Ascending aorta (tissue), 2 donors: ENCODE measurements around the gene GPER1. TPM values are rescaled to one million over a fixed set of nuclear protein-coding genes. Genes with fewer than 3 reads are reported as not detected.
A peak's percentile ranks its signal among the peaks of the same experiment; 100 is the strongest.

ENCODE experiments used
- DNase-seq, 2 donors: peaks; one replicate each; pipeline ENCODE4 v3.0.0-alpha.2; 2019; ENCODE audit warnings: low spot score in 2 of 2
- H3K27ac ChIP-seq, 2 donors: fragments of 200-600 bp; sonication (generic); one replicate each; pipeline ENCODE4 v1.5.1; 2016 to 2017; ENCODE audit warnings: mild to moderate bottlenecking in 1 of 2
- H3K27me3 ChIP-seq: fragments of 200-600 bp; sonication (generic); one replicate; pipeline ENCODE4 v1.5.1; 2017
- H3K36me3 ChIP-seq, 2 donors: fragments of 200-600 bp; sonication (generic); one replicate each; pipeline ENCODE4 v1.5.1; 2016
- H3K4me1 ChIP-seq, 2 donors: fragments of 200-600 bp; sonication (generic); one replicate each; pipeline ENCODE4 v1.5.1; 2016 to 2017; ENCODE audit warnings: mild to moderate bottlenecking in 1 of 2
- H3K4me3 ChIP-seq, 2 donors: fragments of 200-600 bp; sonication (generic); one replicate each; pipeline ENCODE4 v1.5.1; 2016 to 2017; ENCODE audit warnings: mild to moderate bottlenecking in 1 of 2
- H3K9me3 ChIP-seq, 2 donors: fragments of 200-600 bp; sonication (generic); one replicate each; pipeline ENCODE4 v1.5.1; 2016
- intact Hi-C: fragments of 100-400 bp; cut with DNase I; formaldehyde crosslinking; loops from one replicate; pipeline ENCODE4 v1.15.1; 2023
- total RNA-seq: library from RNA; depleted of rRNA; stranded (reverse); fragments of >200 nt; gene quantifications from one replicate; pipeline ENCODE4 v1.1.0, GENCODE V29; 2016
- TF ChIP-seq, protein P1 (sequence below), 3 experiments: fragments of 200-600 bp in 2 of 3; fragments of 450-650 bp in 1 of 3; sonication (generic) in 2 of 3; IDR thresholded peaks; one replicate each; pipeline ENCODE4 v1.5.1; 2016 to 2019; ENCODE audit warnings: antibody characterized with exemption in 3 of 3, mild to moderate bottlenecking in 1 of 3, moderate library complexity in 1 of 3

GPER1 gene
- total RNA-seq, 1 donor from 2014 or later: 11.3 TPM

GRCh38 chr7:1094870-1095269, 7.0 kb downstream of the GPER1 start:
- peak overlapping the region; percentile 67 to 69 for H3K27ac ChIP-seq
- H3K9me3 ChIP-seq: no peaks in the 10 kb centered on the region
- TF ChIP-seq, protein P1, sequence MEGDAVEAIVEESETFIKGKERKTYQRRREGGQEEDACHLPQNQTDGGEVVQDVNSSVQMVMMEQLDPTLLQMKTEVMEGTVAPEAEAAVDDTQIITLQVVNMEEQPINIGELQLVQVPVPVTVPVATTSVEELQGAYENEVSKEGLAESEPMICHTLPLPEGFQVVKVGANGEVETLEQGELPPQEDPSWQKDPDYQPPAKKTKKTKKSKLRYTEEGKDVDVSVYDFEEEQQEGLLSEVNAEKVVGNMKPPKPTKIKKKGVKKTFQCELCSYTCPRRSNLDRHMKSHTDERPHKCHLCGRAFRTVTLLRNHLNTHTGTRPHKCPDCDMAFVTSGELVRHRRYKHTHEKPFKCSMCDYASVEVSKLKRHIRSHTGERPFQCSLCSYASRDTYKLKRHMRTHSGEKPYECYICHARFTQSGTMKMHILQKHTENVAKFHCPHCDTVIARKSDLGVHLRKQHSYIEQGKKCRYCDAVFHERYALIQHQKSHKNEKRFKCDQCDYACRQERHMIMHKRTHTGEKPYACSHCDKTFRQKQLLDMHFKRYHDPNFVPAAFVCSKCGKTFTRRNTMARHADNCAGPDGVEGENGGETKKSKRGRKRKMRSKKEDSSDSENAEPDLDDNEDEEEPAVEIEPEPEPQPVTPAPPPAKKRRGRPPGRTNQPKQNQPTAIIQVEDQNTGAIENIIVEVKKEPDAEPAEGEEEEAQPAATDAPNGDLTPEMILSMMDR (IDR thresholded peaks at IDR 0.05): no peak
- H3K36me3 ChIP-seq: peaks cover 22% of the 10 kb centered on the region in 2 donors
- H3K4me1 ChIP-seq: peaks cover 5 to 16% of the 10 kb centered on the region in 2 donors
- DNase-seq: no peak
- intact Hi-C loops: loop anchor here (5.0 kb wide), 1 partner anchor 53 kb away; the partner anchor contains the start of gene GPR146
- H3K27me3 ChIP-seq: no peaks in the 10 kb centered on the region
- no peak overlapping the region for H3K4me3 ChIP-seq

DNA sequence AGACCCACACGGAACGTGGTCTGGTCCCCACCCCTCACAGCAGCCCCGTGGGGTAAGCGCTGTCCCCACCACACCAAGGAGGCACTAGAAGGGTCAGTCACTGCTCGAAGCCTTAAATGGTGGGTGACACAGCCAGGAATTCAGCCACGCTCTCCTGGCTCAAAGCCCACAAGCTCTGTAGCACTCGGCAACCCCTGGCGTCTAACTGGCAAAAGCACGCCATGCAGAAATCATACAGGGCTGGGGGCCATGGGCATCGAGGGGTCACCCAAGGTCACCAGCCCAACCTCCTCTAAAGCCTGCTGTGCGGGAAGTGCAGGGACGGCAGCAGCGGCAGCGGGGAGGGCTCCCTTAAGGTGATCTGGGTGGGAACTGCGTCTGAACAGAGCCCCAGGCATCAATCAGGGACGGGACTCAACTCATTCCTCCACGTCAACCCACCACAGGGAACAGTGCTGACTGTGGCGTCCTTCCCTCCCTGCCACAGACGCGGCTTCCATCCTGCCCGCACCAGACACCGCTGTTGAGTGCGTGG, 7.8 kb downstream of the GPER1 start:
- Histone ChIP-seq H3K36me3 (peaks cover 22% of the 10 kb centered on the region in 2 donors), H3K27ac (peak overlapping the region; percentile 67 to 69), H3K27me3 (no peaks in the 10 kb centered on the region), H3K4me3 (peak overlapping the region; percentile 36 to 59), H3K4me1 (peaks cover 5 to 16% of the 10 kb centered on the region in 2 donors), H3K9me3 (no peaks in the 10 kb centered on the region)
- intact Hi-C loops: loop anchor here (5.0 kb wide), 1 partner anchor 53 kb away; the partner anchor contains the start of gene GPR146
- peak in 1 of 2 donors; percentile 79 for DNase-seq
- TF ChIP-seq, protein P1 (IDR thresholded peaks at IDR 0.05): peak in 1 of 3 experiments; percentile 20

DNA sequence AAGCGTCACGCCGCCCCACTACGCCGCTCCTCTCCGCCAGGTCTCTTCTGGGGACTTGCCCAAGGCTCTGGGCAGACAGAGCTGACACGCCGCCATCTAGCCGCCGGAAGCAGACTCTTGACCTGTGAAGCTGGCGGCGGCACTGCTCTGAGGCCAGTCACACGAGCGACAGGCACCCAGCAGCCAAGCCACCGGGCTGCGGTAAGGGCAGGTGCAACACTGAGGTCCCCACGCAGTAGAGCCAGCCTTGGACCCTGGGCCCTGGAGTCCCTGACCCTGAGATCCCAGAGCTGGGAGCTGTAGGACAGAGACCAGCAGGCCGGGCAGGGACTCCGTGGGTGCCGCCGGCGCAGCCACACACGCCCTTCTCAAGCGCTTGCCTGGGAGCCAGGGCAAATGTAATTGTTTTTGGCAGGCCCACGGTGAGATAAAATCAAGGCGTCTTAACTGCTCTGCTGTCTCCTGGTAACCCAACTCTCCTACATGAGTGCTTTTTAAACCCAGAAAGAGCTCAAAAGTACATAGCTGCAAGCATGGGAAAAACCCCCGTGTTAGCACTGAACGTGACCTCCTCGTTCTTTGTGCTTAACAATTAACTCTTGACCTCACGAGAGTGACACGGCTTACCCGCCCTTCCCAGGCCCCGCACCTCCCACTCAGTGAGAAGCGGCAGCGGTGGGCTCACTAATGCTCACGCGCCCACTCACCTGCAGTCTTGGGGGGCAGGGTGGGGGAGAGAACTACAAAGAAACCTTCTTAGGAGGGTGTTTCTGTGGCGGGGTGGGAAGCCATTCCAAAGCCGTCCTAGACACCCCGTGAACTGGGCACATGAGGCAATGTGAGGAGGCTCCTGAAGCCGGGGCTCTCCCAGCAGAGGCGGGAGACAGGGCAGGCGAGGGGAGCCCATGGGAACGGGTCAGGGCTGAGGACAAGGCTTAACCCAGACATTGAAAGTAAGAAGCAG, 8.5 kb downstream of the GPER1 start:
- TF ChIP-seq, protein P1 (IDR thresholded peaks at IDR 0.05): peak in 1 of 3 experiments; percentile 8
- no peaks in the 10 kb centered on the region for H3K27me3 ChIP-seq
- H3K4me1 ChIP-seq: peaks cover 5 to 18% of the 10 kb centered on the region in 2 donors
- H3K4me3 ChIP-seq: peak overlapping the region; percentile 36 to 59
- H3K36me3 ChIP-seq: peaks cover 17 to 21% of the 10 kb centered on the region in 2 donors
- no peaks in the 10 kb centered on the region for H3K9me3 ChIP-seq
- DNase-seq: no peak
- intact Hi-C loops: loop anchor here (5.0 kb wide), 1 partner anchor 54 kb away; the partner anchor contains the start of gene GPR146
- peak overlapping the region; percentile 67 to 69 for H3K27ac ChIP-seq

DNA sequence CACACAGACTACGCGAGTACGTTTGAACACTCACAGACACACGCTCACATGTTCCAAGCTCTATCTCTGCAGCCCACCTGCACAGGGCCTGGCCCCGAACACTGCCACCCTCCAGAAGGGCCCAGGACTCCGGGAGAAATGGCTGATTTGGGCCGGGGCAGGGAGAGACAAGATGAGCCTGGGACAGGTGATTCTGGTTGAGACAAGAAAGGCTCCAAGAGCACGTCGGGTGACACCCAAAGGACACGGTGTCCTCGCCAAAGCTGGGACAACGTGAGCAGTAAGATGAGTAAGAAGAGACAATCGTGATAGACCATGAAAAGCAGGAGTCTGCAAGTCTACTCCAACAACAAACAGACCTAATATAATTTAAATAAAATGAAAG, 9.2 kb downstream of the GPER1 start:
- TF ChIP-seq, protein P1 (IDR thresholded peaks at IDR 0.05): no peak
- no peak overlapping the region for H3K27ac ChIP-seq
- H3K4me3 ChIP-seq: no peak overlapping the region
- intact Hi-C loops: loop anchor here (5.0 kb wide), 1 partner anchor 55 kb away; the partner anchor contains the start of gene GPR146
- H3K4me1 ChIP-seq: peaks cover 5 to 21% of the 10 kb centered on the region in 2 donors
- no peak for DNase-seq
- H3K9me3 ChIP-seq: no peaks in the 10 kb centered on the region
- peaks cover 12 to 14% of the 10 kb centered on the region in 2 donors for H3K36me3 ChIP-seq
- no peaks in the 10 kb centered on the region for H3K27me3 ChIP-seq

DNA sequence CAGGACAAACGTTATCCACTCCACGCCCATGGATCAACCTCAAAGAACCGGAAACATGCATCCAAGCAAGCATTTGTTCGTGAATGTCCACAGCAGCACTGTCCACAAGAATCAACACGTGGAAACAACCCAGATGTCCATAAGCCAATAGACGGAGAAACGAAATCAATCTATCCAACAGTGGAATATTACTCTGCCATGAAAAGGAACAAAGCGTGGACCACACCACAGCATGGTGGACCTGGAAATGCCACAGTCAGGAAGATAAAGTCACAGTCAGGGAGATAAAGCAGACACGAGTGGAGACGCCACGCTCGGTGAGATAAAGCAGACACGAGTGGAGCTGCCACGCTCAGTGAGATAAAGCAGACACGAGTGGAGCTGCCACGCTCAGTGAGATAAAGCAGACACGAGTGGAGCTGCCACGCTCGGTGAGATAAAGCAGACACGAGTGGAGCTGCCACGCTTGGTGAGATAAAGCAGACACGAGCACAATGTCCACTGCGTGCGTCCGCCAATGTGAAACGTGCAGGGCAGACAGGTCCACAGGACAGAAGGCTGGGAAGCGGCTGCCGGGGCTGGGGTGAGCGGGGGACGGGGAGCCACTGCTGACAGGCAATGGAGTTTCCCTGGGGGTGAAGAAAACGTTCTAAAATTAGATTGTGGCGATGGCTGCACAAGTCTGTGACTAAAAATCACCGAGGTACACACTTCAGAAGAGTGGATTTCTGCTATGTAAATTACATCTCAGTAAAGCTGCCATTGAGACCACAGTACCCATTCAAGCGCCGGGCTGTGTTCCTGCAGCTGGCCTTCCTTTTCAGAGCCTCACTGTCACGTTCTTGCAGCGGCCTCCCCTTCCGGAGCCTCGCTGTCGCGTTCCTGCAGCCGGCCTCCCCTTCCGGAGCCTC, 10.6 kb downstream of the GPER1 start:
- Histone ChIP-seq H3K27ac (no peak overlapping the region), H3K4me3 (no peak overlapping the region), H3K9me3 (no peaks in the 10 kb centered on the region), H3K27me3 (no peaks in the 10 kb centered on the region), H3K36me3 (peaks cover 0 to 5% of the 10 kb centered on the region in 2 donors), H3K4me1 (peaks cover 5 to 25% of the 10 kb centered on the region in 2 donors)
- TF ChIP-seq, protein P1 (IDR thresholded peaks at IDR 0.05): no peak
- DNase-seq: no peak
- intact Hi-C loops: loop anchor here (5.0 kb wide), 1 partner anchor 56 kb away; the partner anchor contains the start of gene GPR146
